Liver (tissue), 3 donors: ENCODE results near the gene OR2B6.

Source experiments
- RAD21 ChIP-seq, 2 donors: IDR thresholded peaks; 2 replicates each; pipeline ENCODE4 v1.6.1; 2016; ENCODE audit warnings: antibody characterized with exemption in 2 of 2, mild to moderate bottlenecking in 2 of 2
- YY1 ChIP-seq: IDR thresholded peaks from 2 replicates; pipeline ENCODE4 v1.6.1; 2016; ENCODE audit warnings: antibody characterized with exemption, mild to moderate bottlenecking
- TF ChIP-seq, protein P1 (sequence below): fragments of 150-350 bp; IDR thresholded peaks from 2 replicates; pipeline ENCODE4 v1.5.1; 2017; ENCODE audit warnings: improper control_type of control experiment, low read depth, low read length; ENCODE audit not compliant: missing input control
- TF ChIP-seq, protein P2 (sequence below): IDR thresholded peaks from 2 replicates; pipeline ENCODE4 v1.6.1; 2016; ENCODE audit warnings: antibody characterized with exemption, mild to moderate bottlenecking
- TF ChIP-seq, protein P3 (sequence below): IDR thresholded peaks from 2 replicates; pipeline ENCODE4 v1.6.1; 2016; ENCODE audit warnings: antibody characterized with exemption
- donor health status: healthy.
- donor health status: healthy.

DNA sequence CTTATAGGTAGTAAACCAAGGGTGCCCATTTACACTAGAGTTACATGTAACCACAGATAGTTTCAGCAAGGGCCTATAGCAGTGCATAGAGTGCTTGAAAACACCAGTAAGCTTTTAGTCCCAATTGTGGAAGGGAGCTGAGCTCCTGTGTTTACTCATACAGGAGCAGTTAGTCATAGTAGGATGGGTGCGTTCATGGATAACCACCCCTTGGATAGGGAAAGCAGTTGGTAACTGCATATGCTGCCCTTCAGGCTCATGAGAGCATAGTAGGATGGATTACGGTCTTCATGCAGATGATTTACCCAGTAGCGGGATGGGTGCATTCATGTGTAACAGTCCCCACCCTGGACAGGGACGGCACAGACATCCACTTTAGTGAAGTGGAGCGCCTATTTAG is 45.1 kb downstream of the OR2B6 start:
- TF ChIP-seq, protein P1, sequence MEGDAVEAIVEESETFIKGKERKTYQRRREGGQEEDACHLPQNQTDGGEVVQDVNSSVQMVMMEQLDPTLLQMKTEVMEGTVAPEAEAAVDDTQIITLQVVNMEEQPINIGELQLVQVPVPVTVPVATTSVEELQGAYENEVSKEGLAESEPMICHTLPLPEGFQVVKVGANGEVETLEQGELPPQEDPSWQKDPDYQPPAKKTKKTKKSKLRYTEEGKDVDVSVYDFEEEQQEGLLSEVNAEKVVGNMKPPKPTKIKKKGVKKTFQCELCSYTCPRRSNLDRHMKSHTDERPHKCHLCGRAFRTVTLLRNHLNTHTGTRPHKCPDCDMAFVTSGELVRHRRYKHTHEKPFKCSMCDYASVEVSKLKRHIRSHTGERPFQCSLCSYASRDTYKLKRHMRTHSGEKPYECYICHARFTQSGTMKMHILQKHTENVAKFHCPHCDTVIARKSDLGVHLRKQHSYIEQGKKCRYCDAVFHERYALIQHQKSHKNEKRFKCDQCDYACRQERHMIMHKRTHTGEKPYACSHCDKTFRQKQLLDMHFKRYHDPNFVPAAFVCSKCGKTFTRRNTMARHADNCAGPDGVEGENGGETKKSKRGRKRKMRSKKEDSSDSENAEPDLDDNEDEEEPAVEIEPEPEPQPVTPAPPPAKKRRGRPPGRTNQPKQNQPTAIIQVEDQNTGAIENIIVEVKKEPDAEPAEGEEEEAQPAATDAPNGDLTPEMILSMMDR, result no peak
- TF ChIP-seq YY1, result no peak
- no peak for TF ChIP-seq RAD21 (IDR thresholded peaks at IDR 0.05)
- TF ChIP-seq, protein P2, sequence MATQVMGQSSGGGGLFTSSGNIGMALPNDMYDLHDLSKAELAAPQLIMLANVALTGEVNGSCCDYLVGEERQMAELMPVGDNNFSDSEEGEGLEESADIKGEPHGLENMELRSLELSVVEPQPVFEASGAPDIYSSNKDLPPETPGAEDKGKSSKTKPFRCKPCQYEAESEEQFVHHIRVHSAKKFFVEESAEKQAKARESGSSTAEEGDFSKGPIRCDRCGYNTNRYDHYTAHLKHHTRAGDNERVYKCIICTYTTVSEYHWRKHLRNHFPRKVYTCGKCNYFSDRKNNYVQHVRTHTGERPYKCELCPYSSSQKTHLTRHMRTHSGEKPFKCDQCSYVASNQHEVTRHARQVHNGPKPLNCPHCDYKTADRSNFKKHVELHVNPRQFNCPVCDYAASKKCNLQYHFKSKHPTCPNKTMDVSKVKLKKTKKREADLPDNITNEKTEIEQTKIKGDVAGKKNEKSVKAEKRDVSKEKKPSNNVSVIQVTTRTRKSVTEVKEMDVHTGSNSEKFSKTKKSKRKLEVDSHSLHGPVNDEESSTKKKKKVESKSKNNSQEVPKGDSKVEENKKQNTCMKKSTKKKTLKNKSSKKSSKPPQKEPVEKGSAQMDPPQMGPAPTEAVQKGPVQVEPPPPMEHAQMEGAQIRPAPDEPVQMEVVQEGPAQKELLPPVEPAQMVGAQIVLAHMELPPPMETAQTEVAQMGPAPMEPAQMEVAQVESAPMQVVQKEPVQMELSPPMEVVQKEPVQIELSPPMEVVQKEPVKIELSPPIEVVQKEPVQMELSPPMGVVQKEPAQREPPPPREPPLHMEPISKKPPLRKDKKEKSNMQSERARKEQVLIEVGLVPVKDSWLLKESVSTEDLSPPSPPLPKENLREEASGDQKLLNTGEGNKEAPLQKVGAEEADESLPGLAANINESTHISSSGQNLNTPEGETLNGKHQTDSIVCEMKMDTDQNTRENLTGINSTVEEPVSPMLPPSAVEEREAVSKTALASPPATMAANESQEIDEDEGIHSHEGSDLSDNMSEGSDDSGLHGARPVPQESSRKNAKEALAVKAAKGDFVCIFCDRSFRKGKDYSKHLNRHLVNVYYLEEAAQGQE, result no peak
- TF ChIP-seq, protein P3, sequence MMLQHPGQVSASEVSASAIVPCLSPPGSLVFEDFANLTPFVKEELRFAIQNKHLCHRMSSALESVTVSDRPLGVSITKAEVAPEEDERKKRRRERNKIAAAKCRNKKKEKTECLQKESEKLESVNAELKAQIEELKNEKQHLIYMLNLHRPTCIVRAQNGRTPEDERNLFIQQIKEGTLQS, result no peak
